ENCODE data around the gene KLHDC10.

GRCh38 chr7:130149281-130150139 is 79.2 kb downstream of the KLHDC10 start:
- TF ChIP-seq POLR2AphosphoS5 (IDR thresholded peaks at IDR 0.05; ENCODE audit: low read depth, low read length) (no peak), TAF1 (IDR thresholded peaks at IDR 0.05; ENCODE audit: borderline replicate concordance, insufficient read depth, low read length) (no peak)
